Gastrocnemius medialis (tissue), 4 donors: ENCODE results near the gene ZNF683.

ENCODE experiments used
- CTCF ChIP-seq, 5 experiments: fragments of 450-650 bp in 3 of 5; fragments of 200-600 bp in 2 of 5; sonication (generic) in 2 of 5; IDR thresholded peaks in 4 of 5; conservative IDR thresholded peaks in 1 of 5; 1 replicate in 4 of 5; 2 replicates in 1 of 5; pipeline ENCODE4 v1.5.1; 2016 to 2019; ENCODE audit warnings: antibody characterized with exemption in 5 of 5, mild to moderate bottlenecking in 3 of 5, moderate library complexity in 3 of 5
- POLR2A ChIP-seq, 2 donors: fragments of 450-650 bp; IDR thresholded peaks; one replicate each; pipeline ENCODE4 v1.6.1; 2017; ENCODE audit warnings: antibody characterized with exemption in 2 of 2, mild to moderate bottlenecking in 2 of 2, moderate library complexity in 2 of 2

- TF ChIP-seq CTCF (IDR thresholded peaks at IDR 0.05 in 4 of 5, conservative IDR thresholded peaks at IDR 0.05 in 1 of 5) (no peak), POLR2A (IDR thresholded peaks at IDR 0.05) (no peak)
Measured at GRCh38 chr1:26388791-26389445, 16.4 kb upstream of the ZNF683 start.
